Mononuclear cell (primary cell): Measurements from ENCODE around the gene SLFN5. TPM values are rescaled to one million over a fixed set of nuclear protein-coding genes. Genes with fewer than 3 reads are reported as not detected.

Source experiments
- H3K27me3 ChIP-seq: 2 replicates; pipeline ENCODE4 v1.6.0; 2011; ENCODE audit warnings: low read length, control low read depth; ENCODE audit not compliant: insufficient read depth
- H3K4me1 ChIP-seq: 2 replicates; pipeline ENCODE4 v1.5.1; 2011; ENCODE audit warnings: mild to moderate bottlenecking, low read length, control low read depth; ENCODE audit not compliant: insufficient read depth
- H3K4me3 ChIP-seq: 2 replicates; pipeline ENCODE4 v1.5.1; 2011; ENCODE audit warnings: mild to moderate bottlenecking, low read length, moderate library complexity
- H3K9me3 ChIP-seq: 2 replicates; pipeline ENCODE4 v1.5.1; 2011; ENCODE audit warnings: low read depth, mild to moderate bottlenecking, control low read depth, low read length
- total RNA-seq: library from RNA; depleted of rRNA; stranded (reverse); fragments of >200 nt; gene quantifications from one replicate; pipeline ENCODE4 v1.2.3, GENCODE V29; 2012

The SLFN5 gene
- total RNA-seq, 1 donor, result 47.8 TPM

DNA sequence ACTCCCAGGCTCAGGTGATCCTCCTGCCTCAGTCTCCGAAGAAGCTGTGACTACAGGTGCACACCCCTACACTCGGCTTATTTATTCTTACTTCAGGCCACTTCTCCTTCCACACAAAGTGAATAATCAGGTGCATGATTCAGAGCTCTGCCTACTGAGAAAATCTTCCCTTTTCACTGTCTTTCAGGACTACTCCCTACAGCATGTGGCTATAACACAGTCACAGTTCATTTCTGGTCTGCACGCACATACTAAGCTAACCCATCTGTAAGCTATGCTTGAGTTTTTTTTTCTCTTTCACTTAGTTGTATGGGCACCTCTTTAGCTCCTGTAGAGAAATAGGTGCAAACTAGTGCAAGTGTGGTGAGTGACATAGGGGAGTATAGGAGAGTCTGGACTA lies 7.6 kb upstream of the SLFN5 start:
- Histone ChIP-seq H3K4me3 (no peak overlapping the region), H3K9me3 (no peaks in the 10 kb centered on the region), H3K4me1 (peaks cover 43% of the 10 kb centered on the region), H3K27me3 (no peaks in the 10 kb centered on the region)

DNA sequence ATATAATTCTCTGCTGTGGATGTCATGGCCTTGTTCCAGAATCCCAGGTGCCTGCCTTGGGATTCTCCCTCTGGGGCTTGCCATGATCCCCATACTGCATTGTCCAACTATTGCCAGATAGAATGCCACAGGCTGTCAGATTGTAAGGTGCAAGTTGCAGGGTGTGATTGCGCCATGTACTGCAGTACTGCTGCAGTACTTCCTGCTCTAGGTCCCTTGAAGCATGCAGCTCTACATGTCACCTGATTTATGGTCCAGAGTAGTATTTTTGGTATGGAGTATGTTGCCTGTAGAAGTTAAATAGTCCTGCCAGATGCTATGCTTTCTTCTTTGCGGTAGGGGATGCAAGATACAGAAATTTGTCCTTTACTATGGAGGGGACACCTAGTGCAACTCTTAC lies 7.0 kb upstream of the SLFN5 start:
- no peaks in the 10 kb centered on the region for H3K9me3 ChIP-seq
- H3K27me3 ChIP-seq, result no peaks in the 10 kb centered on the region
- no peak overlapping the region for H3K4me3 ChIP-seq
- H3K4me1 ChIP-seq, result peaks cover 44% of the 10 kb centered on the region

DNA sequence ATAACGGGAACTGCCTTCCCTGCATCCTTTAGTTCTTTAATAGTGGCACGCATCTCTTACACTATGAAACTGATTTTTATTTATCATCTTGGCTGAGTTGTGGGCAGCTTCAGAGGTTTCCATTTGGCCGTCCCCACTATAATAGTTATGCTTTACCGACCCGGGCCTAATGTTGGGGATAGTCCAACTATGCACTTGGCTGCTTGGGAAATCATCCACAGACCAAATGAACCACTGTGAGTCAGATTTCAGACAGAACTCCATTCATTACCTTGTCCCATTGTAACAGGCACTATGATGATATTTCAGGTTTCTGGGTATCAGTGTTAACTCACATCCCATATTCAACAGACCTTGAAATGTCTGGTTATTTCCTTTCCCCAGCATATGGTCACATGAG lies 6.1 kb upstream of the SLFN5 start:
- Histone ChIP-seq H3K4me3 (no peak overlapping the region), H3K27me3 (no peaks in the 10 kb centered on the region), H3K4me1 (peaks cover 51% of the 10 kb centered on the region), H3K9me3 (no peaks in the 10 kb centered on the region)

DNA sequence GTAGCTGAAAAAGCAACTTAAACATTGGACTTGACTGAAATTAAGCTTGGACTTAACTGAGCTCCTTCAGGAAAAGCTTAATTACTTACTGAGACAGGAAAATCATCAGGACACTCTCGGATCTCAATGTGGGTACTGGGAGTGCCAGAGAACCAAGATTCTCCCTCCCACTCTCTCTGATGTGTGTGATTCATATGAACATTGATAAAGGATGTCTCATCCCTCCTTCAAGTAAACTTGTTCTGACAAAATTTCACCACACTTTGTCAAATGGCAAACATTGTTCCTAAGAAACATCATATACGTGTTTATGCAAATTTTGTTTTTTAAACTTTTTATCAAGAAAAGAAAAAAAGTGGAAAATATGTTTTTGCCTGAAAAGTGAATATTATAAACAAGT lies 4.1 kb upstream of the SLFN5 start:
- no peaks in the 10 kb centered on the region for H3K27me3 ChIP-seq
- no peaks in the 10 kb centered on the region for H3K9me3 ChIP-seq
- H3K4me3 ChIP-seq, result no peak overlapping the region
- H3K4me1 ChIP-seq, result peaks cover 61% of the 10 kb centered on the region

DNA sequence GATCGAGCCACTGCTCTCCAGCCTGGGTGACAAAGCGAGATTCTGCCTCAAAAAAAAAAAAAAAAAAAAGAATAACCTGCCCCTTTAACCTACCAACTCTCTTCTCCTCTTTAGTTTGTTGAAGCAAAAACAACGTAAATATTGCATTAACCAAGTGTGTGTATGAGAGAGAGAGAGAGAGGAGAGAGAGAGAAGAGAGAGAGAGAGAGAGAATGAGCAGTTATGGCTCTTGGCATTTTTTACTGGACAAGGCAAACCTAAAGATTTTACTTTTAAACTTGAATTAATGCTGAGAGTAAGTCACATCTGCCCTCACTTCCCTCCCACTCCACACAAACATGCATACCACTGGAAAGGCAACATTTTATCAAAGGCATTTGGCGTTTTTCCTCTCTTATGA lies 3.0 kb upstream of the SLFN5 start:
- Histone ChIP-seq H3K9me3 (no peaks in the 10 kb centered on the region), H3K4me3 (peak overlapping the region; percentile 99), H3K4me1 (peaks cover 71% of the 10 kb centered on the region), H3K27me3 (no peaks in the 10 kb centered on the region)

DNA sequence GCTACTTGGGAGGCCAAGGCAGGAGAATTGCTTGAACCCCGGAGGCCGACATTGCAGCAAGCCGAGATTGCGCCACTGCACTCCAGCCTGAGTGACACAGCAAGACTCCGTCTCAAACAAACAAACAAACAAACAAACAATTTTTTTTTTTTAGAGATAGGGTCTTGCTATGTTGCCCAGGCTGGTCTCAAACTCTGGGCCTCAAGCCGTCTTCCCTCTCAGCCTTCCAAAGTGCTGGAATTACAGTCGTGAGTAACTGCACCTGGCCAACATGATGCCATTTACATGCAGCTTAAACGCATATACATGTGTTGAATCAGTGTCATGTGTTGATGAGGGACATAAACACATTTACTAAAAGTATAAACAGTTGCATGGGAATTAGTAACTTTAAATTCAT lies 2.0 kb upstream of the SLFN5 start:
- Histone ChIP-seq H3K27me3 (no peaks in the 10 kb centered on the region), H3K4me1 (peaks cover 67% of the 10 kb centered on the region), H3K4me3 (peak overlapping the region; percentile 99), H3K9me3 (no peaks in the 10 kb centered on the region)

DNA sequence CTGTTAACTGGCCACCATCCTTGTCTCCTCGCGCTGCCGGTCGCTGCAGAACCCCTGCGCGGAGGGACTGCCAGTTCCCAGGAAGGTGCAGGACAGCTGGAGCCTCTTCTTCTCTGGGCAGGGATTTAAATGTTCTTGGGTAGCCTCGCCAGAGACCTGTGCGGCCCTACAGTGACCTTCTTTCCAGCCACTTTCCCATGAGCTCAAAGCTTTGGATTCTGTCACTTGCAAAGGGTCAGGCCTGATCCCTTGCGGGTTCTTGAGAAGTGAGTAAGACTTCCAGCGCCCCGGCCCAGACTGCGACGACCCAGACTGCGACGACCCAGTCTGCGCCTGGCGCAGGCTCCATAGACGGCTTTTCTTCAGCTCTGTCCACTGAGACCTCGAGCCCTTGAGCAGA lies 1.4 kb upstream of the SLFN5 start:
- Histone ChIP-seq H3K4me3 (peak overlapping the region; percentile 99), H3K4me1 (peaks cover 65% of the 10 kb centered on the region), H3K27me3 (no peaks in the 10 kb centered on the region), H3K9me3 (no peaks in the 10 kb centered on the region)

DNA sequence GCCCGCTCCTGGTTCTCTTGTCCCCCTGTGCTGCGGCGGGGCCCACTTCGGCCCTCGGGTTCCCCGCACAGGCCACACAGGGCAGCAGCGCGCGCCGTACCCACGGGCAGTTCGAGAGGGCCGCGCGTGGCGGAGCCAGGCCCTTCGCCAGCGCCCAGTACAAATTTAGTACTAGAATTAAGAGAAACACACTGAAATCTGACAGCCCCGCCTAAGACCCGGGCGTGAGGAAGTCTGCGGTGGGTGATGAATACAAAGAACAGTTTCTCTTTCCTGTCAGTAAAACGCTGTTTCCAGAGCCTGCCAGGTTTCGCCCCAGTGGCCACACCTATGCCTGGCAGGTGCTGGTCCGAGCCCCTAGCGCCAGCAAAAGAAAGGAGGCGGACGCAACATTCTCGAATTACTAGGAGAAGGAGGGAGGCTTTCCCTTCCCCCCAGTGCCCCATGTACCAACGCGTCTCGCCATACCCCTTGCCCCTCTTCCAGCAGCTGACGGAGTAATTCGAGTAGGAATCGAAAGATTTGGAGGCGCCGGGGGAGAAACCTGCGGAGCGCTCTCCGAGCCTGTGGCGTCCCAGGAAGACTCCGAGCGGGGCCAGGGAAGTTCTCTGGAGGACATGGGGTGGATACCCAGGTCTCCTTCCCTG lies 591 bp upstream of the SLFN5 start:
- peaks cover 65% of the 10 kb centered on the region for H3K4me1 ChIP-seq
- H3K4me3 ChIP-seq, result peak overlapping the region; percentile 99
- H3K27me3 ChIP-seq, result no peaks in the 10 kb centered on the region
- H3K9me3 ChIP-seq, result no peaks in the 10 kb centered on the region

DNA sequence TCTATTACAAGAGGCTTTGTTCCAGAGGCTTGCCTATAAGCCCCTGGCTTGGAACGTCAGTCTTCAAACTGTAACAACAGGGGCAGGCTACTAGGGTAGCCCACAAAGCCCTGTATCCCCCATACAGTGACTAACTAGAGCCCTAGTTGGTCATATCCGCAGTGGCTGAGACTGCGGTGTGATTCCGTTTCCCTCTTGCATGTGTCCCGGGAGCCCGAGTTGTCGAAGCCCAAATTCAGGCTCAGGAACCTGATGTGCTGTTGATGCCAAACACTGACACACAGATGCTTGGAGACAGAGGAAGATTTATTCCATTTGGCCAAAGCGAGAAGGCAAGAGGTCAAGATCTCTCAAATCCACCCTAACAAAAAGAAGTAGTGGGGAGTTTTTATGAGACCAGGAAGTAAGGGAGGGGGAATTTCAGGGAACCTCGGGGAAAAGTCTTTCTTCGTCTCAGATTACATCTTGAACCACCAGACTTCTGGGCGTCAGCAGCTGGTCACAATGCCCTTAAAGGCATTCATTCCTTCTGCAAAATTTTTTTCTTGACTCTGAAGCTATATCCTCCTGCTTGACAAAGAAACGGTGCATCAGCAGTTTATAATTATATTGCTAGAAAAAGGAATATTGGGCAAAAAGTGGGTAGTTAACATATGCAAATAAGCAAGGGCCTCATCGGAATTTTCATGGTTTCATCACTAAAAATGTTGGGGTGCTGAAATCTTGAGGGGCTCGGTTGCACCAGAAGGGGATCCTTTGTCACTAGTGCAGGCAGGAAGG lies 879 bp downstream of the SLFN5 start:
- Histone ChIP-seq H3K9me3 (no peaks in the 10 kb centered on the region), H3K4me1 (peaks cover 66% of the 10 kb centered on the region), H3K27me3 (no peaks in the 10 kb centered on the region), H3K4me3 (peak overlapping the region; percentile 99)

DNA sequence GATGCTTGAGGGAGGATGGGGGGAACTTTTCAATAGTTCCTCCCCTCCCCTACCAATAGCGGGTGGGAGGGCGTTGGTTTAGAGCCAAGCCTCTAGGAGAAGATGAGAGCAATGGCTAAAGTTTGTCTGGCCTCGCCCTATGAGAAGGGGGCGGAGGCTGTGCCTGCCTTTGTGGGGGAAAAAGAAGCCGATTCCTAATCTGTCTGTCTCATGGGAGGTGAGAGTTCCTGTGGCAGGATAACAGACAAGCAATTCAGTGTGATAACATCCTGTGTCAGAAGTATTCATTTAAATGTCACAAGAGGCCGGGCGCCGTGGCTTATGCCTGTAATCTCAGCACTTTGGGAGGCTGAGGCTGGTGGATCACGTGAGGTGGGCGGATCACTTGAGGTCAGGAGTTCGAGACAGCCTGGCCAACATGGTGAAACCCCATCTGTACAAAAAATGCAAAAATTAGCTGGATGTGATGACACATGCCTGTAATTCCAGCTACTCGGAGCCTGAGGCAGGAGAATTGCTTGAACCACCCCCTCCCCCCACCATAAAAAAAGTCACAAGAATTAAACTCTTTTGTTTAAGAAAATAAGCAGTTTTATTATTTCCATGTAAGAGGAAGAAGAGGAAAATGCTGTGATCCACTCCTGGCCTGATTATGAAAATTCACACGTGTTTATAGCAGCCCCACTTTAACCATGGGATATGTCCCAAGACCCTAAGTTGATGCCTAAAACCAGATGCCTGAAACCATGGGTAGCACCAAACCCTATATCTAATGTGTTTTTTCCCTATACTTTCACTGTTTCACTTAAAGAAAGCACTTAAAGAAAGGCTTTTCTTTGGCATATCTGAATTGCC lies 1.7 kb downstream of the SLFN5 start:
- no peaks in the 10 kb centered on the region for H3K27me3 ChIP-seq
- H3K9me3 ChIP-seq, result no peaks in the 10 kb centered on the region
- peaks cover 61% of the 10 kb centered on the region for H3K4me1 ChIP-seq
- peak overlapping the region; percentile 99 for H3K4me3 ChIP-seq

DNA sequence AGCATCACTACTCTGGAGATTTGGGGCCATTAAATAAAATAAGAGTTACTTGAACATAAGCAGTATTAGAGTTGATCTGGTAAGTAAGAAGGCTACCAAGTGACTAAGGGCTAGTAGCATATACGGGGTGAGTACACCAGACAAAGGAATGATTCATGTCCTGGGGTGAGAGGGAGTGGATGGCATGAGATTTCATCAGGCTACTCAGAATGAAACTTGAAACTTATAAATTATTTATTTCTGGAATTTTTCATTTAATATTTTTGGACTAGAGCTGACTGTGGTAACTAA lies 2.3 kb downstream of the SLFN5 start:
- Histone ChIP-seq H3K27me3 (no peaks in the 10 kb centered on the region), H3K4me3 (peak overlapping the region; percentile 99), H3K4me1 (peaks cover 55% of the 10 kb centered on the region), H3K9me3 (no peaks in the 10 kb centered on the region)

DNA sequence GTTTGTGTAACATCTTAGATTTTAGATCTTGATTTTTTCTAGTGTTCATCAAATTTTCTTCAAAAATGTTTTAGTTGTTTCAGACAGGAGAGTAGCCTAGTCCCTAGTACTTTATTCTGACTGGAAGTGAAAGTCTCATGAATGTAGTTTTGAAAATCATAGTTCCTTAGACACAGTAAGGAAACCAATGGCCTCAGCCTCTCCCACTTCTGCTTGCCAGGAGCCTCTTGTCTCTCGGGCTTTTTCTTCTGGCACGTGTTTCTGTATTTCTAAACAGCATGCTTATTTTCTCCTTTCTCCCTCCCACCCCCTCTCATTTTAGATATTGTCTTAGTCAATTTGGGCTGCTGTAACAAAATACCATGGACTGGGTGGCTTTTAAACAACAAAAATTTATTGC lies 9.8 kb downstream of the SLFN5 start:
- H3K4me3 ChIP-seq, result no peak overlapping the region
- H3K9me3 ChIP-seq, result no peaks in the 10 kb centered on the region
- H3K27me3 ChIP-seq, result no peaks in the 10 kb centered on the region
- H3K4me1 ChIP-seq, result peaks cover 48% of the 10 kb centered on the region

DNA sequence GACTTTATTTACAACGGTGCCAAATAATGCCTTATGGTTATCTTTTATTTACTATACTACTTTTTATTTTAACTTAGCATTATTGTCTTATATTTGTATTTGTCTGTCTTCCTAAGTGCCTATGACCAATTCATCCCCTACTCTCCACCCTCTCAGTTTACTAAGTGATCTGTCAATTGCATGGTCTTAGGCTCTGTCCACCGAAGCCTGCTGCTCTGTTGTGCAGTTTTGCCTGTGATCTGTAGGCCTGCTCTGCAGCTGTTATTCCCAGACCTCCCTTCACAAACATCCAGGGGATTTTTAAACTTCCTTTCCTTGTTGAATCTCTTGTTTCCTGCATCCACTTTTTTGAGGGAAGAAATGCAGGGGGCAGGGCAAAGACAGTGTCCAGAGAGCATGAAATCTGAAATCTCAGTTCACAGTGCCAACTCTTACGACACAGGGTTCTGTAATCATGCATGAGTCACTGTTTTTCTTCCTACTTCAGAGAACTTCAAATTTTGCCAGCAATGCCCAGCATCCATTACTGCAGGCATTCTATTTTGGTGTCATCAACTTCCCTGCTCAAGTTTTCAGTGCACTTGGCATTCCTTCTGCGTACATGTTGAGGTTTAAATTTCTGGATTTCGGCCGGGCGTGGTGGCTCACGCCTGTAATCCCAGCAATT lies 11.4 kb downstream of the SLFN5 start:
- H3K4me1 ChIP-seq, result peaks cover 44% of the 10 kb centered on the region
- H3K9me3 ChIP-seq, result no peaks in the 10 kb centered on the region
- no peaks in the 10 kb centered on the region for H3K27me3 ChIP-seq
- no peak overlapping the region for H3K4me3 ChIP-seq

DNA sequence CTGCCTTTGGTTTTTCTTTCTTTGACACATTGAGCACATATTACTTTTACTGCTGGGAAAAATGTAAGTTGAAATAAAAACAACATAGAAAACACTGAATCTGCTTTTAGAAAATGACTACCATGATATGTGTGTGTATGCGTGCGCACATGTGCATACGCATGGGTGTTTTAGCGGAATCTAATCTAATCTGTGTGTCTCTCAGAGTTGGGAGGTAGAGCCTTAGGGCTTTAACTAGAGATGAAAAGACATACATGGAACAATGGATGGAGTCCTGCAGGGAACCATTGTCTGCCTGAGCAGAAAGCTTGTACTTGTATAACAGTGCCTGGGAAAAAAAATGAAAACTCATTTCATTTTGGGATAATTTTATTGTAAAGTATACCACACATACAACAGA lies 12.4 kb downstream of the SLFN5 start:
- no peak overlapping the region for H3K4me3 ChIP-seq
- H3K9me3 ChIP-seq, result no peaks in the 10 kb centered on the region
- H3K27me3 ChIP-seq, result no peaks in the 10 kb centered on the region
- peaks cover 52% of the 10 kb centered on the region for H3K4me1 ChIP-seq

DNA sequence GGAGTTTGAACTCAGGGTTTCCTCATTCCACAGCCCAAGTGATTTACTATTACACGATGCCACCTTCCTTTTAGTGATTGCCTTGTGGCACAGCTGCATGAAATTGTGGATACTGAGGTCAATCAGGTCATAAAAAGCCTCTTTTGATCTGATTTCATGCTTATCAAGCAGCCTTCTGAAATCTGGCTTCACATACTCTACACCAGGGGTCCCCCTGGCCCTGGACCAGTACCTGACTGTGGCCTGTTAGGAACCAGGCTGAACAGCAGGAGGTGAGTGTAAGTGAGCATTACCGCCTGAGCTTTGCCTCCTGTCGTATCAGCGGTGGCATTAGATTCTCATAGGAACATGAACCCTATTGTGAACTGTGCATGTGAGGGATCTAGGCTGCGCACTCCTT lies 13.8 kb downstream of the SLFN5 start:
- Histone ChIP-seq H3K27me3 (no peaks in the 10 kb centered on the region), H3K4me1 (peaks cover 53% of the 10 kb centered on the region), H3K4me3 (no peak overlapping the region), H3K9me3 (no peaks in the 10 kb centered on the region)
